ENCODE measurements around the gene METTL2A. TPM values are rescaled to one million over a fixed set of nuclear protein-coding genes. Genes with fewer than 3 reads are reported as not detected.
"Not testable (repeated sequence)": the region's sequence is repeated elsewhere in the genome, so short reads cannot be mapped to it uniquely, and the experiment has no call there.

Gene METTL2A
- total and polyA plus RNA-seq, 10 of the 15 experiments (the other 5 are each of a cell fraction or from before 2014, with no cell fraction given): 19.7 to 34.0 (median 25.3) TPM

- in situ Hi-C loops (cut with MboI); H2AFZ ChIP-seq (ENCODE audit: control insufficient read depth, low read depth, low read length); H4K20me1 ChIP-seq (ENCODE audit: control insufficient read depth, insufficient read depth); RAD21 ChIA-PET (ENCODE audit: unreplicated experiment); H3K27me3 ChIP-seq (replicated peaks in 1 of 2; ENCODE audit: control insufficient read depth in 2 of 2, insufficient read depth in 2 of 2, low read length in 1 of 2); FAIRE-seq; DNase-seq (ENCODE audit: low read depth, low spot score); H3K4me1 ChIP-seq (ENCODE audit: control insufficient read depth, insufficient read depth, low read length); BruUV-seq (replicated peaks); H3K9me3 ChIP-seq (replicated peaks; ENCODE audit: control insufficient read depth, insufficient read depth, low read length); H3K36me3 ChIP-seq (ENCODE audit: control insufficient read depth in 2 of 2, insufficient read depth in 2 of 2, low read length in 1 of 2); intact Hi-C loops (cut with micrococcal nuclease; ENCODE audit: unreplicated experiment); CTCF ChIA-PET; SMC1A ChIA-PET (ENCODE audit: uncharacterized antibody, unreplicated experiment): not testable (repeated sequence)
- TF ChIP-seq NKRF (conservative IDR thresholded peaks at IDR 0.05): peak; percentile 8; the same call in 1 of the 2 replicates
- TF ChIP-seq NR2F1 (conservative IDR thresholded peaks at IDR 0.05): 0 out of 2 replicates have a peak, but pooled peaks have one; percentile 19
- 0 out of 2 replicates have a peak, but pooled peaks have one; percentile 1 for TF ChIP-seq YY1 (IDR thresholded peaks at IDR 0.05; ENCODE audit: low read depth, low read length)
- 0 out of 2 replicates have a peak, but pooled peaks have one; percentile 20 for TF ChIP-seq IKZF1 (conservative IDR thresholded peaks at IDR 0.05)
- peak; percentile 97 for TF ChIP-seq ZSCAN29 (IDR thresholded peaks at IDR 0.05)
- WGBS (ENCODE audit: insufficient coverage, insufficient replicate concordance, low lambda C conversion rate, missing lambda C conversion rate): under 1% methylated on average over 22 of the region's 84 CpGs
- Histone ChIP-seq H3K9ac (ENCODE audit: control insufficient read depth, insufficient read depth, low read length) (peak overlapping the region; percentile 83), H3K4me3 (peak overlapping the region; percentile 57), H3K79me2 (ENCODE audit: control insufficient read depth, insufficient read depth, low read length) (peaks cover 48% of the 10 kb centered on the region), H3K4me2 (ENCODE audit: control insufficient read depth, insufficient read depth) (0 out of 2 replicates have a peak overlapping the region, but pooled peaks have one; percentile 42), H3K27ac (ENCODE audit: control insufficient read depth, insufficient read depth) (peak overlapping the region; percentile 67)
- ATAC-seq: peak; percentile 43
- POLR2A ChIA-PET: interaction anchor here (0.6 kb wide), 1 partner anchor 20 kb away, joined by 4 read pairs; no protein-coding TSS in a partner anchor
These were observed 55.4 kb downstream of the METTL2A start for GRCh38 chr17:62478880-62479638.

Data from GM12878 (cell line).